GM12874 (cell line): ENCODE results near the gene ITSN1.

ENCODE experiments used
- TF ChIP-seq, protein P1 (sequence below): IDR thresholded peaks from 2 replicates; pipeline ENCODE4 v1.5.1; 2011; ENCODE audit warnings: low read depth, mild to moderate bottlenecking, control low read depth, low read length, moderate library complexity; ENCODE audit not compliant: insufficient read depth

The ITSN1 gene

DNA sequence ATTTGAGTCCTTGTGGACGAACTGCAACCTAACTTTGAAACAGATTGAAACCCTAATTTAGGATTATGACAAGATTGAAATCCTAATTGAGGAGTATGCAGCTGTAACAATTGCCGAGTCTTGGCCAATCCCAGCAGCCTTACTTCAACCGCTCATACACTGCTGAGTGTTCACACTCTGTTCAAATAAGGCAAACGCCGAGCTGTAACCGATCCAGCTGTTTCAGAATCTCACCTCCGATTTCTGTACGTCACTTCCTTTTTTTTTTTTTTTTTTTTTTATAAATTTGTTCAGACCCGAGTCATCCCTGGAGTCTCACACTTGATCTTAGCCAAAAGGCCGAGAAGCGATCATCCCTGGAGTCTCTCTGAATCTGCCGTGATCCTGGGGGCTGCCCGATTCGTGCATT lies 295.6 kb downstream of the ITSN1 start:
- TF ChIP-seq, protein P1, sequence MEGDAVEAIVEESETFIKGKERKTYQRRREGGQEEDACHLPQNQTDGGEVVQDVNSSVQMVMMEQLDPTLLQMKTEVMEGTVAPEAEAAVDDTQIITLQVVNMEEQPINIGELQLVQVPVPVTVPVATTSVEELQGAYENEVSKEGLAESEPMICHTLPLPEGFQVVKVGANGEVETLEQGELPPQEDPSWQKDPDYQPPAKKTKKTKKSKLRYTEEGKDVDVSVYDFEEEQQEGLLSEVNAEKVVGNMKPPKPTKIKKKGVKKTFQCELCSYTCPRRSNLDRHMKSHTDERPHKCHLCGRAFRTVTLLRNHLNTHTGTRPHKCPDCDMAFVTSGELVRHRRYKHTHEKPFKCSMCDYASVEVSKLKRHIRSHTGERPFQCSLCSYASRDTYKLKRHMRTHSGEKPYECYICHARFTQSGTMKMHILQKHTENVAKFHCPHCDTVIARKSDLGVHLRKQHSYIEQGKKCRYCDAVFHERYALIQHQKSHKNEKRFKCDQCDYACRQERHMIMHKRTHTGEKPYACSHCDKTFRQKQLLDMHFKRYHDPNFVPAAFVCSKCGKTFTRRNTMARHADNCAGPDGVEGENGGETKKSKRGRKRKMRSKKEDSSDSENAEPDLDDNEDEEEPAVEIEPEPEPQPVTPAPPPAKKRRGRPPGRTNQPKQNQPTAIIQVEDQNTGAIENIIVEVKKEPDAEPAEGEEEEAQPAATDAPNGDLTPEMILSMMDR = no peak

DNA sequence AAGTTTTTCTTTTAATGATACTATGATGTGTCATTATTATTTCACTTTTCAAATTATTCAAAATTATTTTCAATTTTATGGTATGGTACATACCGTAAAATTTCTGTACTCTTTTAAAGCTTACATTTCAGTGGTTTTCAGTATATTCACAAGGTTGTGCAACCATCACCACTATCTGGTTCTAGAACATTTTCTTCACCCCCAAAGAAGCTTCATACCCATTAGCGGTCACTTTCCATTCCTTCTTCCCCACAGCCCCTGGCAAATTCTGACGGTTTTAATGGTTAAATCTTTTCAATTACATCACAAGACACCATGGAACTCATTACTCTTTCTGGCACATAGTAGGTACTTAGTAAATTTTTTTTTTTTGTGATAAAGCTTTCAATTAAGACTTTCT lies 296.1 kb downstream of the ITSN1 start:
- TF ChIP-seq, protein P1 = no peak

DNA sequence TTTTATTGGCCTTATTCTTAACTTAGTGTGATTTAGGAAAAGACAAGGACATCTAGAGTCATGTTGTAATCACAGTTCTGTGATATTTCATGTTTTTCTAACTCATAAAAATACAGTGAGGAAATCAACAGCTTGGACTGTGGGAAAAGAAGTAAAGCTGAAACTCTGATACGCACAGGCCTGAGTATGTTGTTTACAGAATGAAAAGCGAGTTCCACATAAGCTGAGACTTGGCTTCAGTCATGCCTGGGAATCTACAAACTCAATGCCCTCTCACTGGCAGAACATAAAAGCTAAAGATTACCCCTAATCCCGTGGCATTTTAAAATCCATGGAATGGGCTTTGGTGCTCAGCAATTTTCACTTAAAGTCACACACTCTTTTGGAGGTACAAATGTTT lies 296.9 kb downstream of the ITSN1 start:
- TF ChIP-seq, protein P1 = no peak

DNA sequence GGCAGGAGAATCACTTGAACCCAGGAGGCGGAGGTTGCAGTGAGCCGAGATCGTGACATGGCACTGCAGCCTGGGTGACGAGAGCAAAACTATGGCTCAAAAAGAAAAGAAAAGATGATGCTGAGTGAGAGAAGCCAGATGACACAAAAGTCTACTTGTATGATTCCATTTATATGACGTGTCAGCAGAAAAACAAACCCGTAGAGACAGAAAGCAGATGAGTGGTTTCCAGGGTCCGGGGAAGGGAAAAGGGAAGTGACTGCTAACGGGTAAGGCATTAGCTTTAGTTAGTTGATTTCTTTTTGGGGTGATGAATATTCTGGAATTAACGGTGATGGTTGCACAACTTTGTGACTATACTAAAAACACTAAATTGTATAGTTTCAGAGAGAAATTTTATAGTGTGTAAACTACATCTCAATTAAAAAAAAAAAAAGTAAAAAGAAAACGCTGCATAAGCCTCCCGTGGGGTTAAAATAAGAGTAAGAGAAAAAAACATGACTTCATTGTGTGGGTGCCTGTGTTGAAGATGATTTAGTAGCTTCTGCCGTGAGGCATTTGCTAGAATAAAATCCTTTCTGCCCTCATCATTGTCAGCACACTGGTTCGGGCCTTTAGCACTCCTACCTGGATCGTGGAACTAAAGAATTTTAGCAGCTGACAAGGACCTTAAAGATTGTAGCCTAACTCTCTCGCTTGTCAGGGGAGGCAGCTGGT lies 298.0 kb downstream of the ITSN1 start:
- TF ChIP-seq, protein P1 = no peak

DNA sequence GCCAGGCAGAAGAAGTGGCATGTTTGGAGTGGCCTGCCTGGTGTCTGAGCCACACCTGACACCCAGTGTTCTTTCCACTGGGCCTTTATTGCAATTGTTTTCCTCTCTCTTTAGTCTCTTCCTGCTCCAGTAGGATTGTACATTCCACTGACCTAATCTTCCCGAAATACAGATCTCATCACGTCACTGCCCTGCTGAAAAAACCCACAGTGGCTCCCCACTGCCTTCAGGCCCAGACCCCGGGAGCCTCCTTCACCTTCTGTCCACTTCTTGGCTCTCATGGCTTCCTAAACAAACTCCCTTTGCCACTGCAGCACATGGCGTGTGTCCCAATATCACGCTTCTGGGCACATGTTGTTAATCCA lies 298.6 kb downstream of the ITSN1 start:
- TF ChIP-seq, protein P1 = no peak

DNA sequence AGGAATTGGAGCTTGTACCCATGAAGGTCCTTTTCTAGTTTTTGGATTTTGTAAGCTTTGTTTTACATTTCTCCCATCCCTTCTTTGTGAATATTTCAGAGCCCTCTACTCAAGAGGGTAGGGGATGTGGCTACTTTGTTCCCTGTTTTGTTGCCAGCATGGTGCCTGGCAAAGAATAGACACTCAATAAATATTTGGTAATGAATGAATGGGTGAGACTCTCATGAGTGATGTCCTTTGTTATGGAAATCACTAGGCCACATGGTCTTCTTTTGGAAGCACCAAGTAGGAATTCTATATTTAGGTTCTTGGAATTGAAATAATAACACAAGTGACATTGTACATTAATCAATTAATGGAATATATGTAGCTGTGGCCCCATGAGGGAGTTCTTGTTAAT lies 300.1 kb downstream of the ITSN1 start:
- TF ChIP-seq, protein P1 = no peak

DNA sequence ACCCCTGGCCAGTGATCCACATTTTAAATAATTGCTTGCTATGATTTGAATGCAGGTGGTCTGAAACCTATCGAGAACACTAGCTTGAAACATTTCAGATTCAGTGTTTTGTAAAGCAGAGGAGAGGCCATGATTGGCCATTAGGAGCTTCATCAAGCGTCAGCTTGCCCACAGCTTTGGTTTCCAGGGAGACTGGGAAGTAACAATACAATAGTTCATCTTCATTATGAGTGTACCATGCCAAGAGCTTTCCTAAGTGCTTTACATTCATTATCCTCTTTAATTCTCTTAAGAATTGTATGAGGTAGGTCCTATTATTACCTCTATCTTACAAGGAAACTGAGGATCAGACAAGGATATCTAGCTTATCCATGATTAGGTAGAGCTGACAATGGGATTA lies 301.0 kb downstream of the ITSN1 start:
- TF ChIP-seq, protein P1 = no peak
